GM06990 (cell line): ENCODE results near the gene INPP4A.

Experiments used
- DNase-seq: peaks from one replicate; pipeline ENCODE4 v3.0.0-alpha.2; 2011; ENCODE audit not compliant: insufficient read length; ENCODE audit errors: extremely low read depth
- H3K27me3 ChIP-seq: replicated peaks from 2 replicates; pipeline ENCODE4 v1.6.0; 2011; ENCODE audit warnings: low read length; ENCODE audit not compliant: control insufficient read depth, insufficient read depth
- H3K36me3 ChIP-seq: 2 replicates; pipeline ENCODE4 v1.5.1; 2011; ENCODE audit warnings: low read length; ENCODE audit not compliant: control insufficient read depth, insufficient read depth
- H3K4me3 ChIP-seq: replicated peaks from 2 replicates; pipeline ENCODE4 v1.5.1; 2011; ENCODE audit warnings: low read depth, mild to moderate bottlenecking, control low read depth, low read length
- TF ChIP-seq, protein P1 (sequence below): IDR thresholded peaks from 2 replicates; pipeline ENCODE4 v1.5.1; 2011; ENCODE audit warnings: low read length, control low read depth, mild to moderate bottlenecking, inconsistent platforms; ENCODE audit not compliant: insufficient read depth, poor library complexity, severe bottlenecking

The INPP4A gene

DNA sequence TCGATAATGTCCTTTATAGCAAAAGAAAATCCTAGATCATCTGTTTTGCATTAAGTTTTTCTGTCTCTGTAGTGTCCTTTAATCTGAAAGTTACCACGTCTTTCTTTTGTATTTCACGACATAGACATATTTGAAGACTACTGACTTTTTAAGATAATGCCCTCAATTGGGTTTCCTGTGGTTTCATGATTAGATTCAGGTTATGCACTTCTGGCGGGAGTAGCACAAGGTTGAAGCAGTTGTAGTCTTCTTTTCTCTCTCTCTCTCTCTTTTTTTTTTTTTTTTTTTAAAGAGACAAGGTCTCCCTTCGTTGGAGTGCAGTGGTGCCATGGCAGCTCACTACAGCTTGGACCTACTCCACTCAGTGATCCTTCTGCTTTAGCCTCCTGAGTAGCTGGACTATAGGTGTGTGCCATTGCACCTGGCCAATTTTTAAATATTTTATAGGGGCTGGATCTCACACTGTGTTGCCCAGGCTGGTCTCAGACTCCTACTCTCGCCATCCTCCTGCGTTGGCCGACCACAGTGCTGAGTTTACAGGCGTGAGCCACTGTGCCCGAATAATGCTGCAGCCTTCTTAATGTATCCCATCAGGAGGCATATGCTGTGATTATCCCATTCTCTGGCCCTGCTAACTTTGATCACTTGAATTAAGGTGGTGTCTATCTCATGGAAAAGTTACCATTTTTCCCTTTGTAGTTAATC lies 3.9 kb downstream of the INPP4A start:
- H3K4me3 ChIP-seq = no peak overlapping the region
- TF ChIP-seq, protein P1, sequence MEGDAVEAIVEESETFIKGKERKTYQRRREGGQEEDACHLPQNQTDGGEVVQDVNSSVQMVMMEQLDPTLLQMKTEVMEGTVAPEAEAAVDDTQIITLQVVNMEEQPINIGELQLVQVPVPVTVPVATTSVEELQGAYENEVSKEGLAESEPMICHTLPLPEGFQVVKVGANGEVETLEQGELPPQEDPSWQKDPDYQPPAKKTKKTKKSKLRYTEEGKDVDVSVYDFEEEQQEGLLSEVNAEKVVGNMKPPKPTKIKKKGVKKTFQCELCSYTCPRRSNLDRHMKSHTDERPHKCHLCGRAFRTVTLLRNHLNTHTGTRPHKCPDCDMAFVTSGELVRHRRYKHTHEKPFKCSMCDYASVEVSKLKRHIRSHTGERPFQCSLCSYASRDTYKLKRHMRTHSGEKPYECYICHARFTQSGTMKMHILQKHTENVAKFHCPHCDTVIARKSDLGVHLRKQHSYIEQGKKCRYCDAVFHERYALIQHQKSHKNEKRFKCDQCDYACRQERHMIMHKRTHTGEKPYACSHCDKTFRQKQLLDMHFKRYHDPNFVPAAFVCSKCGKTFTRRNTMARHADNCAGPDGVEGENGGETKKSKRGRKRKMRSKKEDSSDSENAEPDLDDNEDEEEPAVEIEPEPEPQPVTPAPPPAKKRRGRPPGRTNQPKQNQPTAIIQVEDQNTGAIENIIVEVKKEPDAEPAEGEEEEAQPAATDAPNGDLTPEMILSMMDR = no peak
- H3K36me3 ChIP-seq = peaks cover 1% of the 10 kb centered on the region; the same call in 1 of the 2 replicates
- H3K27me3 ChIP-seq = no peaks in the 10 kb centered on the region
- no peak for DNase-seq

DNA sequence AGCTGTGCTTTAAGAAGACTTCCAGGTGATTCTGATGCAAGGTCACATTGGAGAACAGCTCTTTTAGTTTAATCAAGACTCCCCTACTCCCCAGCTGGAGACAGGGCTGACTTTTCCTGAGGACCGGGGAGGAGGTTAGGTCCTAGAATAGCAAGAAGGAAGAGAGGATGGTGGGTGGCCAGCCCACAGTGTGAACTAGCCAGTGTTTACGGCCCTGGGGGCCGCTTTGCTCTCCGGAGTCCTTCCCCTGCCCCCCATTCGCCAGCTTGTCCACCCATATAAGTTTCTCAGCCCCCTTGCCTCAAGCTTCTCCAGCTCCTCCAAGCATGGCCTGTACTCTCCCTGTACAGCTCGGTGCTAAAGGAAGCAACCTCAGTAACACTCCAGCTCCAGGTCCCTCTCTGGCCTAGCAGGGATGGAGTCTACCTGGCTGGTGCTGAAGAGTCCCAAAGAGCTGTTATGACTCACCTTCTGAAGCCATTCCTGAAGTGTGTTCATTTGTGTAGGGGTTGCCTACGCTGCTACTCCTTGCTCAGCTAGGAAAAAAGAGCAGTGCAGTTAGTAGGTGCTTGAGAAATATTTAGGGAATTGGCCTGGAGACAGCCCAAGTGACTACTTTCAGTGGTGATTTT lies 7.9 kb downstream of the INPP4A start:
- TF ChIP-seq, protein P1 = no peak
- Histone ChIP-seq H3K27me3 (no peaks in the 10 kb centered on the region), H3K36me3 (peaks cover 1% of the 10 kb centered on the region; the same call in 1 of the 2 replicates), H3K4me3 (no peak overlapping the region)
- no peak for DNase-seq

DNA sequence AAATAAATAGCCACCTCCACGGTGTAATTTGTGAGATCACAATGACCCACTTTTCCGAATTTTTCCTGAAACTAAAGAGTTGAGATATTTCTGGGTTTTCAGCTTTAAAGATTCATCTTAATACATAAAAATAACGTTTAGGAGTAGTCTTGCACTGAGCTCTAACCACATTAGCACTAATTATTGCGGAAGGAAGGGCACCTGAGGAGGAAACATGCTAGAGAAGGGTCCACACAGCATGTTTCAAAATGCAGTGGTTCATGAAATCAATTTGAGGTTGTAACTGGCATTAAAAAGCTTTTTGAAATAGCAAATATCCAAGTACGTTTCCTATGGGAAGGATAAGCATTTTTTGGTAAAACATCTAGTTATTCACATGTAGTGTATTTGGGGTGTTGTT lies 8.4 kb downstream of the INPP4A start:
- Histone ChIP-seq H3K27me3 (no peaks in the 10 kb centered on the region), H3K4me3 (no peak overlapping the region), H3K36me3 (peaks cover 1% of the 10 kb centered on the region; the same call in 1 of the 2 replicates)
- DNase-seq = no peak
- TF ChIP-seq, protein P1 = no peak

GRCh38 chr2:98453531-98453930 lies 8.9 kb downstream of the INPP4A start:
- peaks cover 1% of the 10 kb centered on the region; the same call in 1 of the 2 replicates for H3K36me3 ChIP-seq
- TF ChIP-seq, protein P1 = no peak
- H3K4me3 ChIP-seq = no peak overlapping the region

GRCh38 chr2:98454073-98454472 lies 9.4 kb downstream of the INPP4A start:
- no peak overlapping the region for H3K4me3 ChIP-seq
- TF ChIP-seq, protein P1 = no peak

More at GRCh38 chr2:98453531-98453930, 8.9 kb downstream of the INPP4A start:
- no peak for DNase-seq
- H3K27me3 ChIP-seq = no peaks in the 10 kb centered on the region

More at GRCh38 chr2:98454073-98454472, 9.4 kb downstream of the INPP4A start:
- H3K27me3 ChIP-seq = no peaks in the 10 kb centered on the region
- no peak for DNase-seq
- H3K36me3 ChIP-seq = peaks cover 1% of the 10 kb centered on the region; the same call in 1 of the 2 replicates
